Activated gamma-delta T cell treated with Interleukin-2 at 50 U/mL for 16 hours (primary cell): ENCODE measurements around the gene ARMC12.

ENCODE experiments used
- DNase-seq: peaks from one replicate; pipeline ENCODE4 v3.0.0-alpha.2; 2020

The ARMC12 gene

GRCh38 chr6:35777356-35778102 is 40.7 kb downstream of the ARMC12 start:
- no peak for DNase-seq

GRCh38 chr6:35778437-35778836 is 41.6 kb downstream of the ARMC12 start:
- DNase-seq: no peak

GRCh38 chr6:35780719-35781118 is 43.9 kb downstream of the ARMC12 start, which contains the start of gene CLPSL1:
TSS of gene CLPSL1 (plus strand) at chr6:35781019. CDS start at chr6:35781111, 92 bp downstream.
- DNase-seq: no peak

- DNase-seq: no peak
Observed at GRCh38 chr6:35781290-35781689, 44.5 kb downstream of the ARMC12 start.

- DNase-seq: no peak
Observed at GRCh38 chr6:35782424-35782823, 45.6 kb downstream of the ARMC12 start.

- DNase-seq: no peak
Observed at GRCh38 chr6:35784200-35784599, 47.4 kb downstream of the ARMC12 start.

GRCh38 chr6:35786272-35786671 is 49.4 kb downstream of the ARMC12 start:
- no peak for DNase-seq

GRCh38 chr6:35786810-35787209 is 50.0 kb downstream of the ARMC12 start:
- DNase-seq: no peak

GRCh38 chr6:35787266-35788218 is 50.7 kb downstream of the ARMC12 start:
- no peak for DNase-seq

- DNase-seq: no peak
Observed at GRCh38 chr6:35788423-35788982, 51.7 kb downstream of the ARMC12 start.

GRCh38 chr6:35790683-35791082 is 53.9 kb downstream of the ARMC12 start:
- DNase-seq: no peak

- no peak for DNase-seq
Observed at GRCh38 chr6:35794536-35795452, 58.0 kb downstream of the ARMC12 start.

- no peak for DNase-seq
Observed at GRCh38 chr6:35795453-35796071, 58.7 kb downstream of the ARMC12 start.

- DNase-seq: no peak
Observed at GRCh38 chr6:35796236-35796635, 59.4 kb downstream of the ARMC12 start.

- no peak for DNase-seq
Observed at GRCh38 chr6:35797837-35798526, 61.1 kb downstream of the ARMC12 start.
